H1 (cell line): Measurements from ENCODE around the gene UNC13C. TPM values are rescaled to one million over a fixed set of nuclear protein-coding genes. Genes with fewer than 3 reads are reported as not detected.

Experiments used
- CTCF ChIA-PET: fragments of 300-600 bp; sonication (Branson Sonifier 250); formaldehyde crosslinking; loops from one replicate; lab custom pipeline; 2021; ENCODE audit not compliant: partially characterized antibody; lab: Charles Lee
- POLR2A ChIA-PET: fragments of 300-600 bp; sonication (Branson Sonifier 250); formaldehyde crosslinking; loops from one replicate; lab custom pipeline; 2021; ENCODE audit warnings: inconsistent platforms; ENCODE audit not compliant: partially characterized antibody; lab: Charles Lee
- DNase-seq, 2 experiments: peaks; one replicate each; pipeline versions ENCODE4 v3.0.0 to v3.0.0-alpha.2; 2010 to 2022; ENCODE audit warnings: low spot score in 2 of 2, low read depth in 1 of 2, mixed read lengths in 1 of 2
- FAIRE-seq: peaks from 2 replicates; lab custom pipeline; 2011; peaks lifted over from hg19 to GRCh38; lab: Jason Lieb, UNC
- H2AFZ ChIP-seq: 2 replicates; pipeline ENCODE4 v1.8.1; 2012; ENCODE audit warnings: low read length, inconsistent platforms
- H2AK5ac ChIP-seq: 2 replicates; pipeline ENCODE4 v1.6.1; 2013; ENCODE audit warnings: low read depth, low read length
- H2BK120ac ChIP-seq: replicated peaks from 2 replicates; pipeline ENCODE3; 2013; ENCODE audit warnings: low read depth, low read length, inconsistent platforms
- H2BK12ac ChIP-seq: 2 replicates; pipeline ENCODE4 v1.6.1; 2013; ENCODE audit warnings: low read depth, low read length
- H2BK15ac ChIP-seq: 2 replicates; pipeline ENCODE4 v1.6.1; 2013; ENCODE audit warnings: low read length
- H2BK20ac ChIP-seq: 2 replicates; pipeline ENCODE4 v1.6.1; 2013; ENCODE audit warnings: low read length
- H2BK5ac ChIP-seq: 2 replicates; pipeline ENCODE4 v1.6.1; 2013; ENCODE audit warnings: low read depth, low read length
- H3K14ac ChIP-seq: 2 replicates; pipeline ENCODE4 v1.6.1; 2013; ENCODE audit warnings: inconsistent platforms; ENCODE audit not compliant: insufficient read length
- H3K18ac ChIP-seq: 2 replicates; pipeline ENCODE4 v1.6.1; 2013; ENCODE audit warnings: low read length; ENCODE audit errors: extremely low read depth
- H3K23ac ChIP-seq: 2 replicates; pipeline ENCODE4 v1.6.1; 2013; ENCODE audit warnings: inconsistent platforms; ENCODE audit not compliant: insufficient read length
- H3K23me2 ChIP-seq: 2 replicates; pipeline ENCODE4 v1.6.1; 2013; ENCODE audit warnings: low read depth, low read length
- H3K27ac ChIP-seq: 2 replicates; pipeline ENCODE4 v1.6.1; 2011; ENCODE audit warnings: low read depth, low read length, inconsistent platforms
- H3K27me3 ChIP-seq, 4 experiments: replicated peaks in 1 of 4; 1 replicate in 1 of 4; 2 replicates in 3 of 4; pipeline versions ENCODE4 v1.6.1 to v1.8.1; 2011 to 2013; ENCODE audit warnings: low read length in 3 of 4, mild to moderate bottlenecking in 3 of 4, inconsistent platforms in 2 of 4, mixed read lengths in 2 of 4, moderate library complexity in 1 of 4; ENCODE audit not compliant: control insufficient read depth in 3 of 4, insufficient read depth in 3 of 4; ENCODE audit errors: extremely low read depth in 1 of 4
- H3K36me3 ChIP-seq, 4 experiments: 2 replicates each; pipeline versions ENCODE4 v1.6.1 to v1.8.1; 2011 to 2013; ENCODE audit warnings: mild to moderate bottlenecking in 4 of 4, low read length in 3 of 4, moderate library complexity in 2 of 4, control low read depth in 1 of 4, inconsistent platforms in 1 of 4; ENCODE audit not compliant: insufficient read depth in 4 of 4, control insufficient read depth in 2 of 4
- H3K4ac ChIP-seq: replicated peaks from 2 replicates; pipeline ENCODE3; 2013; ENCODE audit warnings: low read length, low read depth, mixed read lengths, inconsistent platforms; ENCODE audit not compliant: insufficient read length
- H3K4me1 ChIP-seq, 4 experiments: replicated peaks in 1 of 4; 1 replicate in 1 of 4; 2 replicates in 3 of 4; pipeline versions ENCODE4 v1.6.1 to v1.8.1; 2011 to 2013; ENCODE audit warnings: low read length in 3 of 4, inconsistent platforms in 2 of 4, mixed read lengths in 1 of 4; ENCODE audit not compliant: insufficient read depth in 4 of 4, control insufficient read depth in 3 of 4
- H3K4me2 ChIP-seq, 2 experiments: 2 replicates each; pipeline versions ENCODE4 v1.6.1 to v1.8.1; 2011 to 2013; ENCODE audit warnings: low read depth in 2 of 2, low read length in 2 of 2, control low read depth in 1 of 2, inconsistent platforms in 1 of 2, mild to moderate bottlenecking in 1 of 2; ENCODE audit not compliant: insufficient read depth in 1 of 2
- H3K4me3 ChIP-seq, 4 experiments: fragments of 200-600, 300-600 bp in 1 of 4; sonication (generic), shearing (Covaris generic), sonication (Bioruptor Twin) in 1 of 4; 2 replicates each; pipeline versions ENCODE4 v1.5.1 to v1.8.1; 2011 to 2016; ENCODE audit warnings: low read length in 4 of 4, low read depth in 3 of 4, control low read depth in 2 of 4, inconsistent platforms in 2 of 4, mild to moderate bottlenecking in 2 of 4, mixed read lengths in 1 of 4, moderate library complexity in 1 of 4; ENCODE audit not compliant: insufficient read depth in 2 of 4; ENCODE audit errors: extremely low read depth in 1 of 4
- H3K56ac ChIP-seq: replicated peaks from 2 replicates; pipeline ENCODE3; 2013; ENCODE audit warnings: low read depth, mild to moderate bottlenecking, mixed read lengths, low read length, inconsistent platforms; ENCODE audit not compliant: insufficient read length
- H3K79me1 ChIP-seq: 2 replicates; pipeline ENCODE4 v1.6.1; 2013; ENCODE audit warnings: low read depth, low read length, control low read depth
- H3K79me2 ChIP-seq, 2 experiments: 2 replicates each; pipeline versions ENCODE4 v1.6.1 to v1.8.1; 2012 to 2013; ENCODE audit warnings: low read length in 2 of 2, mild to moderate bottlenecking in 2 of 2, inconsistent platforms in 1 of 2; ENCODE audit not compliant: insufficient read depth in 2 of 2, control insufficient read depth in 1 of 2
- H3K9ac ChIP-seq, 4 experiments: replicated peaks in 1 of 4; 1 replicate in 1 of 4; 2 replicates in 3 of 4; pipeline versions ENCODE4 v1.6.1 to v1.8.1; 2011 to 2013; ENCODE audit warnings: low read depth in 3 of 4, low read length in 3 of 4, control low read depth in 2 of 4, mild to moderate bottlenecking in 2 of 4, moderate library complexity in 2 of 4, inconsistent platforms in 1 of 4; ENCODE audit errors: extremely low read depth in 1 of 4
- H3K9me3 ChIP-seq, 2 experiments: 2 replicates each; pipeline versions ENCODE4 v1.6.1 to v1.8.1; 2012 to 2013; ENCODE audit warnings: mild to moderate bottlenecking in 2 of 2, moderate library complexity in 2 of 2, control low read depth in 1 of 2, inconsistent platforms in 1 of 2, low read depth in 1 of 2, low read length in 1 of 2, mixed read lengths in 1 of 2; ENCODE audit not compliant: insufficient read depth in 2 of 2
- H4K20me1 ChIP-seq, 2 experiments: replicated peaks in 1 of 2; 2 replicates each; pipeline versions ENCODE3 to v1.8.1; 2011 to 2013; ENCODE audit warnings: inconsistent platforms in 2 of 2, low read length in 2 of 2, mild to moderate bottlenecking in 1 of 2; ENCODE audit not compliant: insufficient read depth in 2 of 2, control insufficient read depth in 1 of 2
- H4K5ac ChIP-seq: 2 replicates; pipeline ENCODE4 v1.6.1; 2013; ENCODE audit warnings: low read length, low read depth, mixed read lengths, inconsistent platforms; ENCODE audit not compliant: insufficient read length
- H4K8ac ChIP-seq: 2 replicates; pipeline ENCODE4 v1.8.0; 2013; ENCODE audit warnings: mild to moderate bottlenecking, moderate library complexity, low read length, inconsistent platforms; ENCODE audit not compliant: insufficient read depth; ENCODE audit errors: extremely low read depth
- H4K91ac ChIP-seq: replicated peaks from 2 replicates; pipeline ENCODE3; 2013; ENCODE audit warnings: low read length, mixed read lengths, inconsistent platforms; ENCODE audit not compliant: insufficient read length
- ASH2L ChIP-seq: fragments of 200-600, 300-600 bp; sonication (generic); IDR thresholded peaks from one replicate; pipeline ENCODE4 v1.7.1; 2017; ENCODE audit warnings: low read length
- BCL11A ChIP-seq, 2 experiments: IDR thresholded peaks; one replicate each; pipeline ENCODE4 v1.6.1; 2011; ENCODE audit warnings: low read depth in 2 of 2, low read length in 2 of 2, mild to moderate bottlenecking in 2 of 2
- CHD1 ChIP-seq: IDR thresholded peaks from 2 replicates; pipeline ENCODE4 v1.6.1; 2012; ENCODE audit warnings: low read depth, low read length, improper control_type of control experiment
- CHD2 ChIP-seq: IDR thresholded peaks from 2 replicates; pipeline ENCODE4 v1.6.1; 2012; ENCODE audit warnings: low read length, improper control_type of control experiment
- CTBP2 ChIP-seq: IDR thresholded peaks from 2 replicates; pipeline ENCODE4 v1.7.0; 2011; ENCODE audit warnings: borderline replicate concordance, mild to moderate bottlenecking, moderate library complexity, mixed read lengths, low read length; ENCODE audit not compliant: insufficient read depth, insufficient read length
- EGR1 ChIP-seq: IDR thresholded peaks from 2 replicates; pipeline ENCODE4 v1.6.1; 2011; ENCODE audit warnings: low read depth, low read length, borderline replicate concordance
- FOSL1 ChIP-seq: IDR thresholded peaks from 2 replicates; pipeline ENCODE4 v1.6.1; 2011; ENCODE audit warnings: mild to moderate bottlenecking, low read depth, low read length, moderate library complexity; ENCODE audit not compliant: insufficient read depth
- KDM1A ChIP-seq: fragments of 200-600, 300-600 bp; sonication (generic); IDR thresholded peaks from 2 replicates; pipeline ENCODE4 v1.7.1; 2016; ENCODE audit warnings: mild to moderate bottlenecking, low read length, borderline replicate concordance
- KDM4A ChIP-seq: IDR thresholded peaks from one replicate; pipeline ENCODE4 v1.7.1; 2012; ENCODE audit warnings: low read depth, mild to moderate bottlenecking, moderate library complexity, low read length, inconsistent platforms; ENCODE audit not compliant: severe bottlenecking
- KDM5A ChIP-seq: fragments of 200-600 bp; IDR thresholded peaks from 2 replicates; pipeline ENCODE4 v1.7.1; 2012; ENCODE audit warnings: mild to moderate bottlenecking, low read length, inconsistent platforms, mixed read lengths
- MAFK ChIP-seq: IDR thresholded peaks from 2 replicates; pipeline ENCODE4 v1.6.1; 2012; ENCODE audit warnings: low read depth, mild to moderate bottlenecking, improper control_type of control experiment, low read length
- MAX ChIP-seq: IDR thresholded peaks from 2 replicates; pipeline ENCODE4 v1.6.1; 2012; ENCODE audit warnings: inconsistent platforms
- POU5F1 ChIP-seq: IDR thresholded peaks from 2 replicates; pipeline ENCODE4 v1.6.1; 2011; ENCODE audit warnings: low read depth, mild to moderate bottlenecking, low read length, moderate library complexity
- SP2 ChIP-seq: IDR thresholded peaks from 2 replicates; pipeline ENCODE4 v1.6.1; 2012; ENCODE audit warnings: mild to moderate bottlenecking, low read length, inconsistent platforms
- SP4 ChIP-seq: IDR thresholded peaks from 2 replicates; pipeline ENCODE4 v1.6.1; 2012; ENCODE audit warnings: low read length, inconsistent platforms
- TAF1 ChIP-seq: IDR thresholded peaks from 2 replicates; pipeline ENCODE4 v1.6.1; 2011; ENCODE audit warnings: mild to moderate bottlenecking, low read depth, low read length
- TCF12 ChIP-seq: IDR thresholded peaks from 2 replicates; pipeline ENCODE4 v1.6.1; 2011; ENCODE audit warnings: low read depth, mild to moderate bottlenecking, low read length
- WGBS, 2 experiments: shearing (Covaris generic) in 1 of 2; methylation state at CpG; one replicate each; pipeline versions ENCODE4 v1.1.6 to v1.1.7; 2013 to 2015; ENCODE audit warnings: low lambda C conversion rate in 2 of 2, mixed read lengths in 2 of 2, inconsistent platforms in 1 of 2, low coverage in 1 of 2, missing lambda C conversion rate in 1 of 2; ENCODE audit not compliant: insufficient replicate concordance in 2 of 2, insufficient coverage in 1 of 2, insufficient read length in 1 of 2; ENCODE audit errors: extremely low coverage in 1 of 2, missing lambda C conversion rate in 1 of 2; 5-methylcytosine and 5-hydroxymethylcytosine counted together
- polyA plus RNA-seq, 7 experiments: library from polyadenylated mRNA; depleted of rRNA in 3 of 7; stranded (reverse) in 5 of 7; unstranded in 2 of 7; fragments of >200 nt in 5 of 7; fragments of 200-250 nt in 2 of 7; gene quantifications; 1 replicate in 5 of 7; 2 replicates in 1 of 7; 4 replicates in 1 of 7; pipeline versions ENCODE4 v1.2.1 to v1.2.3, GENCODE V29; 2011 to 2013; ENCODE audit warnings: missing spikeins in 2 of 7, mixed read lengths in 2 of 7
- total RNA-seq: library from RNA; stranded (reverse); fragmentation: NEBNext Ultra II Directional; extraction: Animal tissue kit (Norgen Biotek cat#: 25700); gene quantifications from 2 replicates; pipeline ENCODE4 v1.2.1, GENCODE V29; 2021

Gene UNC13C
- total and polyA plus RNA-seq, 2 of the 8 experiments (the other 6 are each of a cell fraction or from before 2014, with no cell fraction given) = 0.02 to 0.13 TPM

- POLR2A ChIA-PET = no interaction called here
- H4K5ac ChIP-seq = no peak overlapping the region
- 88% methylated on average over 2 of the region's 2 CpGs; no CpG with 5 or more reads in 1 of the 2 experiments for WGBS, 2 experiments
- FAIRE-seq = no peak
- no peak overlapping the region for H3K4me2 ChIP-seq
- no peaks in the 10 kb centered on the region for H3K23me2 ChIP-seq
- no peaks in the 10 kb centered on the region for H3K27me3 ChIP-seq
- no peak overlapping the region for H2BK12ac ChIP-seq
- H2AFZ ChIP-seq = no peak overlapping the region
- no peak overlapping the region for H4K91ac ChIP-seq
- H3K4me1 ChIP-seq = no peaks in the 10 kb centered on the region
- no peak overlapping the region for H2AK5ac ChIP-seq
- H3K18ac ChIP-seq = no peak overlapping the region
- no peak overlapping the region for H3K27ac ChIP-seq
- H3K23ac ChIP-seq = no peak overlapping the region
- CTCF ChIA-PET = no interaction called here
- H2BK120ac ChIP-seq = no peak overlapping the region
- H3K79me2 ChIP-seq = no peaks in the 10 kb centered on the region
- H3K79me1 ChIP-seq = no peaks in the 10 kb centered on the region
- no peak overlapping the region for H3K4me3 ChIP-seq
- no peak overlapping the region for H2BK5ac ChIP-seq
- H3K56ac ChIP-seq = no peak overlapping the region
- H3K4ac ChIP-seq = no peak overlapping the region
- H3K9me3 ChIP-seq = peaks cover 0 to 10% of the 10 kb centered on the region in 2 experiments; a peak in 2 of 4 replicates
- H3K36me3 ChIP-seq = no peaks in the 10 kb centered on the region
- no peak overlapping the region for H4K8ac ChIP-seq
- H2BK20ac ChIP-seq = no peak overlapping the region
- H4K20me1 ChIP-seq = no peaks in the 10 kb centered on the region
- no peak overlapping the region for H3K9ac ChIP-seq
- DNase-seq = no peak
- no peak overlapping the region for H2BK15ac ChIP-seq
- H3K14ac ChIP-seq = no peak overlapping the region
- TF ChIP-seq CHD2 (no peak), EGR1 (no peak), KDM5A (no peak), SP4 (no peak), BCL11A (IDR thresholded peaks at IDR 0.05; ENCODE audit: low read depth in 2 of 2, low read length in 2 of 2) (no peak), ASH2L (no peak), TAF1 (no peak), MAX (no peak), TCF12 (no peak), MAFK (no peak), KDM1A (no peak), CTBP2 (no peak), KDM4A (no peak), POU5F1 (no peak), CHD1 (no peak), FOSL1 (no peak), SP2 (no peak)
Measured at GRCh38 chr15:54345301-54345700, 367.1 kb downstream of the UNC13C start.
